NCI-H446 (cell line): ENCODE measurements around the gene ZFYVE28.

Source experiments
- DNase-seq, 2 experiments: peaks; one replicate each; lab custom pipeline; 2025; lab: John Stamatoyannopoulos, UW

The ZFYVE28 gene

DNA sequence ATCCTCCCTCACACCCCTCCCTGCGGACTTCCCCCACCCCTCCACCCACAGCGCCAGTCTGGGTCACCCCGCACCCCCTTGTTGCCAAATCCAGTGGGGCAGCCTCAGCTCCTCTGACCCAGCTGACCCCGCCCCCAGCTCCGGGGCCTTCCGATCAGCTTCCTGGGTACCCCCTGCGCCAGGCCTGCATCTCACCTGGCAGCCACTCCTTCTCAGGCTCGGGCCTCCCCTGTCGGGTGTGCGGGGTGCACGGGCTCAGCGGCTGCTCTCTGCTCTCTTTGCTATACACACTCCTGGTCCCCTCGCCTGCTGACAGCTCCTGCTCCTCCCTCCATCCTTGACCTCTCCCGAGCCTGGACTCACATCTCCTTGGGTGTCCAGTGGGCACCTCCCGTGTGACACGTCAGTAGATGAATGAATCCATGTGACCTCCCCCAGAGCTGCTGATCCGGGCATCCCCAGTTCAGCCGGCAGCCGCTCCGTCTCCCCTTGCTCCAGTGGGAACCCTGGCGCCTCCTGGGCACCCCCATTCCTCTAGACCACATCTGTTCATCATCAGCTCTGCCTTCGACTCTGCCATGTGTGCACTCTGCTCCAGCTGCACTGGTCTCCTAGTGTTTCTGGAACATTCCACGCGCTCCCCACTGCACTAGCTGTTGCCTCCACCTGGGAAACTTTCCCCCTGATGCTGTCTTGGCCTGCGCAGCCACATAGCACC, 10.2 kb upstream of the ZFYVE28 start:
- DNase-seq, result no peak

DNA sequence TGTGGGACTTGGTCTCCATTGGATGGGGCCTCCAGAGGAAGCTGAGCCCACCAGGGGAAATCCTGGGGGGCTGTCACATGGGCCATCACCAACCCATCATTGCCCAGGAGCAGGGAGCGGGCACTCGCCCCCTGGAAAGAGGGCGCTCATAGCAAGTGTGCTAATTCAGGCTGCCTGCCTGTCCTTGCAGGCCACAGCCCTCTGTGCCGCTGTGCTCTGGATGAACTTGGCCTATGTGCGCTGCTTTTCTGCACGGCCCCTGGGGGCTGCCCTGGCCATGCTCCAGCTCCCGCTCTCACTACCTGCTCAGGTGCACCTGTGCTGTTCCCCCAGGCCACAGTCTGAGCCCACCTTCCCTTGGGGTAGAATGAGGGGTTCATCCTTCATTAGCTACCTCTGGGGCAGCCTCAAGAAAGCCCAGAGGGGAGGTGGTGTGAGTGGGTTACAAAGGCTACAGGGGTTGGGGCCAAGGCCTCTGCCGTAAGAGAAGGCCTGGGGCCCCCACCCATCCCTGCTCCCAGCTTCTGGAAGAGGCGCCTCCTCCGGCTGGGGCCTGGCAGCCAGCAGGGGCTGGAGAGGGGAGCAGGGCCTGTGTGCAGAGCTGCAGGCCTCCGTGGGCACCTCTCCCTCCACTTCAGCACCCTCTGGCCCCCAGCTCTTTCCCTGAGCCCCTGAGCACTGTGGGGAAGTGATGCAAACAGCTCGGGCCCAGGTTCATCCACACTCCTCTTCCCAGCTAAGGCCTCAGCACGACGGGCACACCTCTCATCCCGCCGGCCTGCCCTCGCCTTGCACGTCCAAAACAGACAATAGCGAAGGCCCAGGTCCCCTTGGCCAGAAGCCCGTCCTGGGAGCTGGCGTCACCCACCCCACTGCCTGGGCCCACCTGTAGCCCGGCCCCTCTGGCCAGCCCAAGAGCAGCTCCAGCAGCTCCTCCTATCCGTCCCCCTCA, 9.2 kb upstream of the ZFYVE28 start:
- DNase-seq, result no peak

DNA sequence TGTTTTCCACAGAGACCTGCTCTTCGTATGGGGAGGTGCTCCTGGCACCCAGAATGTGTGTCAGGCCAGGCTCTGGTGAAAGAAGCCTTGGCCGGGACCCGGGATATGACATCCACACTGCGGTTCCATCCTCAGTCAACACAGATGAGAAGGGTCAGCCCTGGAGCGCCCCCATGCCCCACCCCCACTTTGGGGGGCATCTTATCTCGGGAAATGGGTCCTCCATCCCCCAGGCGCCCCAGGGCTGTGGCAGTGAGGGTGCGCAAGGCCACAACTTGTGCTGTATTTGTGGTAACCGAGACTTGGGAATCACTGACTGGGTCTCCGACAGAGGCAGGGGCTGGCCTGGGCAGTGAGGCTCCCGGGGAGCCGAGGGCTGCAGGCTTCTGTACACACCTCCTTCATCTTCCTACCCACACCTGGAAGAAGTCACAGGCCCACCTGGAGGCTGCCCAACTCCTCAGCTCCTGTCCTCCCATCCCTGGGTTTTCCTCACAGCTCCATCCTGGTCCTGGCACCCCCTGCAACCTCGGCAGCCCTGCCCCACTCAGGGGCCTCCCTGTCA, 8.3 kb upstream of the ZFYVE28 start:
- DNase-seq, result no peak

DNA sequence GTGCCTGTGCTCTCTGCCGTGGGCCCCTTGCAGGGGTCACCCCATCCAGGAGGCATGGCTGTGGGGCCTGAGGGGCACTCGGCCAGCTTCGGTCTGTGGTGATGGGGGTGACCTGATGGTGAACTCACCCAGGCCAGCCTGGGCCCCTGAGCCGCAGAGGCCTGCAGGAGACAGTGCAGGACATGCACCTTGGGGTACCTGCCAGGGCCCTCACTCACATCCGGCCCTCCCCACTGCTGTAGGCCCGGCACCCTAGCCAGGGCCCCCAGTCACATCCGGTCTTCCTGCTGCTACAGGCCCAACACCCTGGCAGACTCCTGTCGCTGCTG, 7.6 kb upstream of the ZFYVE28 start:
- no peak for DNase-seq

DNA sequence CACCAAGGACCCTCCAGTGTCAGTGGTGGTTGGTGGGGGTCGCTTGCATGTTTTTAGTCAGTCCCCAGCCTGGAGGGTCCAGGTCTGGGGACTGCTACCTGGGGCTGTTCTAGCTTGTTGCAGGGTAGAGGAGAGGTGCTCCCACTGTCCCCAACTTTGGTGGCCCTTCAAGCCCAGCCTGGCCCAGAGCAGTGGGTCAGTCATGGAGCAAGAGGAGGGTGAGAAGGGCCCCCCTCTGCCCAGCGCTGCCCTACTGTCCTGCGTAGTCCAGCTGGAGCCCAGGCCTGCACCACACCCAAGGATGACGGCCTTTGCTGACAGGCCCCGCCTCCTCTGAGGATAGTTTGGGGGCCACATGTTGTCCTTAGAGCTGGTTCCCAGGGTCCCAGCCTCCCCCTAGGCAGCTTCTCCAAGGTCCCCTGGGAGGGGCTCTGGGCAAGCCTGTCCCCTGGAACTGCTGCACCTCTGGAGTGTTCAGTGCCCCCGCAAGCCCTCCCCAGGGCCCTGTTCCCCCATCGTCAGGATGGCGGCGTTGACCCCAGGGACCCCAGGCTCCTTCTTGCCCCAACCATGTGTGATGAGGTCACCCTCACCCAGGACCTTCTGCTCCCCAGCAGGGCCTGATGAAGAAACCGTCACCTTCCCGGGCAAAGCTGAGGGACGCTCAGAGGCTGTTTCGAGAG, 7.1 kb upstream of the ZFYVE28 start:
- no peak for DNase-seq

DNA sequence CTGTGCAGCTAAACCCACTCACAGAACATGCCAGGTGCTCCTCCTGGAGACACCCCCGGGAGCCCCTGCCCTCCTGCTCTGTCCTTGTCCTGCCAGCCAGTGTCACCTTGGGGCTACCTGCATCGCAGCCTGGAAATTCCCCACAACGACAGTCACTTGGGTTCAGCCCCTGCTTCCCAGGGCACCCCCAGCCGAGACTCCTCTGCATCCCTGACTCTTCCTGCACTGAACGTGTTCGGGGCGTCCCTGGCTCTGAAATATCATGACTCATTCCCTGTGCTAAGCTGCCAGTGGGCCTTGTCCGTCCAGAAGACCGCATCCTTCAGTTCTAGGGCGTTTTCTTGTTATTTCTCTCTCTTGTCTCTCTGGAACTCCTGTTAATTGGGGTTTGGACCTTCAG, 6.1 kb upstream of the ZFYVE28 start:
- no peak for DNase-seq

DNA sequence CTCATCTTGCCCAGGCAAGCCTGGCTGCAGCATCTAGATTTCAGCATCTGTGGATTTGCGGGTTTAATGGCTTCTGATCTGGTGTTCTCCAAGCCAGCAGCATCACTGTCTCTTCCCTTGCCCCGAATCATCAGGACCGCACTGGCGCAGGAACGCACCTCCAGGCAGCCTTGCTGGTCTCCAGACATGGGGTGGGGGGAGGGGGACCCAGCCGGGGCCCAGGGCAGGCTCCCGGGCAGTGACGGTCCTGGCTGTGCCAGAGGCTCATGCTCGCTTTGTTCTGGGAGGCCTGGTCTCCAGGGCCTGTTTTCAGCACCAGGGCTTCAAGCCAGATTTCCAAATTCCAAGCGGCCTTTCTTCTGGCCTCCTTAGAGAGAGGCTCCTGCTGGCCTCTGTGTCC, 5.2 kb upstream of the ZFYVE28 start:
- DNase-seq, result no peak

DNA sequence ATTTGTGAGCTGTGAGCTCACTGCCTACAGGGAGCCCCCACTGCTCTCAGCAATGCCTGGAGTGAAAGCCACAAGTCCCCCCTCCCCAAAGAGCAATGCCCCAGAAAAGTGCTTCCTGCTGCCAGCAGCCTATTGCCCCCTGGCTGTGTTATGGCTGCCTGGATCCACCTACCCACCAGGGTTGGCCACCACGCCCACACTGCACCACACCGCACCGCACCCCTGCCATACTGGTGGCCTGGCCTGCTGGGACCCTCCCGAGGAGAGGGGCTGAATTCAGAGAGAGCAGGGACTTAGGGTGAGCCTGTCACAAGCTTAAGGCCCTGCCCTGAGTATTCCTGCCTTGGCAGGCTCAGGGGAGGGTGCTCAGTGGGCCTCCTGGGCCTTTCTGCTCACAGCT, 4.6 kb upstream of the ZFYVE28 start:
- no peak for DNase-seq

DNA sequence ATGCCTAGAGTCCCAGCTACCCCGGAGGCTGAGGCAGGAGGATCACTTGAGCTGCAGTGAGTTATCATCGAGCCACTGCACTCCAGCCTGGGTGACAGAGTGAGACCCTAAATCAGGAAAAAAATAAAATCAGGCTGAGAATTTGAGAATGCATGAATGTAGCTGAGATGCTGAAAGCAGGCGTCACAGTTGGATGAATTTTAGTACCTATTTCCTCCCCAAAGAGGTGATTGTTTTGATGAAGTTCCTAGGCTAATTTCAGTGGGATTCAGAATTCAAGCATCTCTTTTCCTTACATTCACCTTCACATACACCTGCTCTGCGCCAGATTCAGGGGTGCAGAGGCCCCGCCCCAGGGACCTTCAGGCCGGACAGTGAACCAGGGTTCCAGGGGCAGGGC, 3.5 kb upstream of the ZFYVE28 start:
- DNase-seq, result no peak

DNA sequence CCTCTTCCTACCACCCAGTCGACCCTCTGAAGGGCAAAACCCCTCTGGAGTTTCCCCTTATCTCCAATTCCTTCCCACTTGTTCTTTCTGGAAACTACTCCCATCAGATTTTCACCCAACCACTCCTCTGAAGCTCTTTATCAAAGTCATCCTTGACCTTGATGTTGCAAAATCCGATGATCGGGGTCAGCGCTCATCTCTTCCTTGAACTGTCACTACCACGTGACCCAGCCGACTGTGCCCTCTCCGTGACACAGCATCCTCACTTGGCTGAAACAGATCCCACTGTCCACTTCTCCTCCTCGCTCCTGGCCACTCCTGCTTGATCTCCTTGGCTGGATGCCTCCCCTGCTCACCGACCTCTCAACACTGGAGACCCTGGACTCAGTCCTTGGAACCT, 1.4 kb upstream of the ZFYVE28 start:
- DNase-seq, result no peak

DNA sequence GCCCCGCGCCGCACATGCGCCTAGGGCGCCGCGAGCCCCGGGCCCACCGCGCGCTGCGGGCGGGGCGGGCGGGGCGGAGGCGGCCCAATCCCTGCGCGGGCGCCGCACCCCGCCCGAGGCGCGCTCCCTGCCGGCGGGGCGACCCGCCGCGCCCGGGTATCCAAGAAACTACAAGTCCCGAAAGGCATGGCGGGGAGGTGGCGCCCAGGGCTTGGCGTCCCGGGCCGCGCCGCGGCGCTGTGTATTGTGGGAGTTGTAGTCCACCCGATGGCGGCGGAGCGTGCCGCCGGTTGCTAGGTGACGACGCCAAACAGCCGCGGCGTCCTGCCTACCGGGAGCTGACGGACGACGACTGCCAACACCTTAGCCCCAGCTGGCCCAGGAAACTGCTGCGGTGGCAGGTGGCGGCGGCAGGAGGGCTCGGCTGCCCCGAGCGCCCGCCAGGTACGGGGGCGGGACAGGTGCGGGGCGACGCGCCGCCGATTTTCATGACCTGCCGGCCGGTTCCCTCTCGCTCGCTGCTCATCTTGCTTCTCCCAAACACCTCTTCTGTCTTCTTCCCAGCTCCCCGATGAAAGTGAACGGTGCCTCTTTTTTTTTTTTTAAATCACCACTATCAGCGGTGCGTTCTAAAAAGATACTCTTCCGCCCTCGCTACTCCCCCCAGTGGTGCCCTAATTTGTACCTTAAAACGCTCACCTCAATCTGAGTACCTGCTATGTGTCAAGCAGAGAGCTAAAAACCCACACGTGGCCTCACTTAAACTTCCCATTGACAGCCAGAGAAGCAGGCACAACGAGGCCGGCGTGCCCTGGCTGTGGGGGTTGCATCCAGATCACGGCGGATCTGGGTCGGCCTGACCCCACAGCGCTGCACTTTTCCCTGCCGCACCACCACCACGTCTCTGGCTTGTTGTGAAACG, 466 bp upstream of the ZFYVE28 start, which contains the start of gene CFAP99:
TSS of gene CFAP99 (plus strand) at position 306 of the 922 bp plus-strand sequence.
- DNase-seq, result peak; percentile 63 to 91

DNA sequence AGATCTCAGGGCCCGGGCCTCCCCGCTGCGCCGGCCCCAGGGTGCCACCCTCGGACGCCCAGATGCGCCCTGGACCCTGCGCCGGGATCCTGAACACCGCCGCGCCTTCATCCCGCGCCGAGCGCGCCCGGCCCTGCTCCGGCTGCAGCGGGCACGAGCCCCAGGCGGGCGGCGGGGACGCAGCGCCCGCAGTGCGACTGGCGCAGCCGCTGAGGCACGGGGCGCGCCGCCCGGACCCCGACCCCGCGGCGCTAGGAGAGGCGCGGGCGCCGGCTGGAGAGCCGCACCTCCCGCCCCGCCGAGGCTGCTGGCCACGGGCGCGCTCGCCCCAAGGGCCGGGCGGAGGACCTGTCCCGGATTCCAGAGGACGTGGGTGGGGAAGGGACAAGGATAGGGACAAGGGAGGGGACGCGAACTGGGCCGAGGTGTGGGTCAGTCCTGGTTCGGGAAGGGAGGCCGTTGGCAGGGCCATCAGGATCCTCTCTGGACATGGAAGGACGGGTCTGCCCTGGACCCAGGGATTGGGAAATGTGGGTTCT, 1.1 kb downstream of the ZFYVE28 start:
- no peak for DNase-seq

DNA sequence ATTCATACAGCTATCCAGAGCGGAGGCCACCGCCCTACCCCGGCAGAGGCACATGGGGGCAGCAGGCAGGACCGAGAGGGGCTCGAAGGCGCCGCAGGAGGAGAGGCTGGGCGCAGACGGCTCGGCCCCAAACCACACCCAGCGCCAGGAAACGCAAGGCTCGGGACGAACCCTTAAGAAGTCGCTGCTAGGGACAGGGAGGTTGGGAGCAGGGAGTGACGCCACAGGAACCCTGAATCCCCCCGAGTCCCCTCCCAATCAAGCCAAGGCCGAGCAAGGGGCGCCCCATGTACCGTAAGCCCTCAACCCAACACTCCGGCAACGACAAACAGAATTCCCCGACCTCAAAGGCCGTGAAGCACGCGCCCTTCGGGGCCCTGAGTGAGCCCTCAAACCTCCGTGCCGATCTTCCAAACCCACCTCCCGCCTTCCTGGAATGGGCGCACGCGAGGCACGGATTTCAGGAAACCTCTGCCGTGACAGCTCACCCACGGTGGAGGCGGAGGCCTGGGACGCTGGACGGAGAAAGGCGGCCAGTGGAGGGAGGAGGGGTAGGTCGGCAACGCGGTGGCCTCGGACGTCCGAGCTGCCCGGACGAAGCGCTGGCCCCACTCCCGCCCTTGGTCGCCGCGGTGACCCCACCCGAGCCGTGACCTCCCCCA, 1.8 kb downstream of the ZFYVE28 start:
- no peak for DNase-seq

DNA sequence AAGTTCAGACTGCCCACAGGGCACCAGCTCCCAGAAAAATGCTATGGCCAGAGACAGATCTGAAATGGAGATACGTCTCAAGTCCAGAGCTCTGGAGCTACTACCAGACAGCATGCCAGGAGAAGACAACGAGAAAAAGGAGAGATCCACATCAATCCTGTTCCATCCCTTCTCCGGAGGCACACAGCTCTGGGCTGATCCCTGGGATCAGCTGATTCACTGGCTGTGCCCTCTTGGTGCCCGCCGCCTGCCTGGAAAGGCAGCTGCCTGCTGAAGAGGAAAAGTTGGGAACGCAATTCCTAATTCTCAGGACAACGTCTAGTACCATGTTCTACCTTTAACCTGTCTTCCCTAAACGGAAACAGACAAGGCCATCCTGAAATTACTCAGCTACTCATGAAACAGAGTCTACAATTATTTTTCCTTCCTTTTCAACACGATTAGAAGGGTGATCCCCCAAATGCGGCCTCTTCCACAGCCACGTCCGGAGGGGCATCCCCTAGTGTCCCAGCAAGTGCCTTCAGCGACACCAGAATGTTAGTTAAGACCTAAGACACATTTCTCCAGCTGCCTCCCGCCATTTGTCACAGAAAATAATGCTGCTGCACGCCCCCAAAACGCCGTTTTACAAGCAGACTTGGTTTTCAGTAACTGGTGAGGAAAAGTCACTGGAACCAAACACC, 2.4 kb downstream of the ZFYVE28 start:
- DNase-seq, result no peak

DNA sequence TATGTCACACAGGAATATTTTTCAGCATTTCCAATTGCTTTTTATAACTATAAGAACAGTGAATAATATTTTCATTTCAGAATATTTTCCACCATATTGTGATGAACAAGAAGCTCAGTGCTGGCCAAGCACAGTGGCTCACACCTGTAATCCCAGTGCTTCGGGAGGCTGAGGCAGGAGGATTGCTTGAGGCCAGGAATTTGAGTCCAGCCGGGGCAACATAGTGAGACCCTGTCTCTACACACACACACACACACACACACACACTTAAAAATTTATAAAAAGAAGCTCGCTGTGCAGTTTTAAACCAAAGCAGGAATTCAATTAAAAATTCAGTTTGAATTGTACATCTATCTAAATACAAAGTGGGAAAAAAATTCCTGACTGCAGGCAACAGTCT, 3.2 kb downstream of the ZFYVE28 start:
- no peak for DNase-seq

DNA sequence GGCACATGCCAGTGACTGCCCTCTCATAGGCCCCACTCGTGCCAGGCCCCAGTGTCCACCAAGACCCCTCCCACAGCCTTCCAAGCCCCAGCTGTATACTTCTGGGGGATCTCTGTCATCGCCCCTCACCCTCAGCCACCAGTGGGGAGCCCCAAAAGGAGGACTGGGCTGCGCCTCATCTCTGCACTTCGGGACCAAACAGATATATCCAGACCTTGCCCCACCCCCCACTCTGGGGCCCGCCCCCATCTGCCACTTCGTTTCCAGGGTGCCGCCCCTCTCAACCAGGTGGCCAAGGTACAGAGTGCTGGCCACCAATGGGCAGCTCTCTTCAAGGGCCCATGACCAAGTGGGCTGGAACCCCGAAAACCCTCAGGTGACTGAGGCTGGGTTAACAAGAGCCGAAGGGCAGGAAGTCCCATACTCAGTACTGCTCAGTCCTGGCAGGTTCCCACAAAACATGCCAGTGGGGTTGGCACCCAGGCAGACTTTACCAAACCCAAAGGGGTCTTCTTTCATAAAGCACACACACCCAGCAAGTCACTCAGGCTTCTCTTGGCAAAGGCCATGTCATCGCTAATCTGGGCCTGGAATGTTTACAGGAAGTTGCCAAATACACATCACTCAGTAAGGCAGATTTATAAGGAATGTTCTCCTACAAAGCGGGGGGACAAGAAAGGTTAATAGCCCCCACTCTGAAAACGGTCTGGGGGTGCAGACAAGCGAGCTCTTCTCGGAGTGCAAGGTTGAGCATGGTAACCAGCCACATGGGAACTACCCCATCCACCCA, 4.4 kb downstream of the ZFYVE28 start:
- DNase-seq, result no peak

DNA sequence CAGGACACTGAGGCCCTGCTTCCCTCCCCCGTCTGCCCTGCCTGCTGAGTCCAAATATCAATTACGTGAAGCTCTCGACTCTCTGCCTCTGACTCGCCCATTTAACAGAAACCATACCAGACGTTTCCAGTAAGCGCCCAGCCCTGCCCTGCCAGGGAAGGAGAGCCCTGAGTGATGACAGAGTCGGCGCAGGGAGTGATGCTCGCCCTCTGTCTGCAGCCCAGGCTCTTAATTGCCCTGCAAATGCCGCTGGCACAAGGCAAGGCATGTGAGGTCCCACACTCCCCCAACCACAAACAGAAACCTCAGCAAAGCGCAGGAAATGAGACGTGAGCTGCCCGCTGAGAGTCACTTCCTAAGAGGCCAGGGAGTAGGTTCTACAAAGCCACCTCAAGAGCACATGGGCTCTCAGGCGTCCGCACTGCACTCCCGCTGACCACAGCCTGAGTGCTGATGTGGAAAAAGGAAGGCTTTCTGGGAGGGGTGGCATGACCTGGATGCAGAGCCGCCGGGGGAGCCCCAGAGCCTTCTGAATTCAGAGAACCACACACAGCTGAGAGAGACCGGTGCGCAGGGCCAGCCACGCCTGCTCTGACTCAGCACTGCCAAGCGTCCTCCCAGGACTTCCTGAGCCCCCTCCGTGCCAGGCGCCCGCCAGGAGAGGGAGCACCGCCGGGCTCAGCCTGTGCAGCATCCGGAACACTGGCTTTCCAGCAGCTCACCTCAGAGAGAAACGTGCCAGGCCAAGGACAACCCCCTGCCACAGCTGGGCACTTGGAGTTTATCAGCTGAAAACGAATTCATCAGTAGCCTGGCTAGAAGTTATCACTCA, 5.3 kb downstream of the ZFYVE28 start:
- peak in 1 of 2 experiments; percentile 14 for DNase-seq

DNA sequence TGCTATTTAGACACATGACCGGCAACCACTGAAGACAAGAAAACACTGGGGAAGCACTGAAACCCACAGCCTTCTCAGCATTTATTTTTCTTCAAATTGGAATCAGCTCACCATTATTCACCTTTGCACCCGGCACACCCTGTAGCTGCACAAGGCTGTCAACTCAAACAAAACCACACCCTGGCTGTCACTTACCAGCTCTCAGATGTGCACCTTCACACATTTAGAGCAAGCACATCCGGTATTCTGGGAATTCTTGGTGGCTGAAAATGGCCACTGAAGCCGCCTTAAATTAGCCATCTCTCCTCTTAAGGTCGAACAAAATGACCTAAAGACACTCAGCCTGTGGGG, 5.9 kb downstream of the ZFYVE28 start:
- DNase-seq, result no peak
